Left ventricle myocardium inferior (tissue), 1 donor: ENCODE measurements around the gene VPS39. TPM values are rescaled to one million over a fixed set of nuclear protein-coding genes. Genes with fewer than 3 reads are reported as not detected.
A peak's percentile ranks its signal among the peaks of the same experiment; 100 is the strongest.

ENCODE experiments used
- DNase-seq: peaks from one replicate; pipeline ENCODE4 v3.0.0-alpha.2; 2020
- H3K27ac ChIP-seq: fragments of 200-600 bp; replicated peaks from 2 replicates; pipeline ENCODE4 v1.8.0; 2021
- H3K27me3 ChIP-seq: fragments of 200-600 bp; 2 replicates; pipeline ENCODE4 v1.8.0; 2021; ENCODE audit warnings: low read depth
- H3K36me3 ChIP-seq: fragments of 200-600 bp; 2 replicates; pipeline ENCODE4 v1.8.0; 2021
- H3K4me1 ChIP-seq: fragments of 200-600 bp; 2 replicates; pipeline ENCODE4 v1.8.0; 2021
- H3K4me3 ChIP-seq: fragments of 200-600 bp; 2 replicates; pipeline ENCODE4 v1.8.0; 2021; ENCODE audit warnings: mild to moderate bottlenecking, moderate library complexity
- H3K9me3 ChIP-seq: fragments of 200-600 bp; replicated peaks from 2 replicates; pipeline ENCODE4 v1.8.0; 2021
- intact Hi-C: fragments of 100-400 bp; cut with micrococcal nuclease; formaldehyde crosslinking; loops from one replicate; pipeline ENCODE4 v1.11.0; 2022
- long read RNA-seq: library from polyadenylated mRNA; unstranded; transcript quantifications from one replicate; pipeline ENCODE4 v2.0.0, GENCODE V29; 2021
- total RNA-seq: library from RNA; stranded (reverse); fragmentation: NEBNext Ultra II Directional; extraction: Animal tissue kit (Norgen Biotek cat#: 25700); gene quantifications from one replicate; pipeline ENCODE4 v1.2.1, GENCODE V29; 2021
- TF ChIP-seq, protein P1 (sequence below): fragments of 200-600 bp; IDR thresholded peaks from 2 replicates; pipeline ENCODE4 v1.8.0; 2021; ENCODE audit warnings: antibody characterized with exemption, mild to moderate bottlenecking, borderline replicate concordance
- donor health status: DM: no; HTN: yes; CAD: no; lungs with severe emphysema.

VPS39 gene, protein sequence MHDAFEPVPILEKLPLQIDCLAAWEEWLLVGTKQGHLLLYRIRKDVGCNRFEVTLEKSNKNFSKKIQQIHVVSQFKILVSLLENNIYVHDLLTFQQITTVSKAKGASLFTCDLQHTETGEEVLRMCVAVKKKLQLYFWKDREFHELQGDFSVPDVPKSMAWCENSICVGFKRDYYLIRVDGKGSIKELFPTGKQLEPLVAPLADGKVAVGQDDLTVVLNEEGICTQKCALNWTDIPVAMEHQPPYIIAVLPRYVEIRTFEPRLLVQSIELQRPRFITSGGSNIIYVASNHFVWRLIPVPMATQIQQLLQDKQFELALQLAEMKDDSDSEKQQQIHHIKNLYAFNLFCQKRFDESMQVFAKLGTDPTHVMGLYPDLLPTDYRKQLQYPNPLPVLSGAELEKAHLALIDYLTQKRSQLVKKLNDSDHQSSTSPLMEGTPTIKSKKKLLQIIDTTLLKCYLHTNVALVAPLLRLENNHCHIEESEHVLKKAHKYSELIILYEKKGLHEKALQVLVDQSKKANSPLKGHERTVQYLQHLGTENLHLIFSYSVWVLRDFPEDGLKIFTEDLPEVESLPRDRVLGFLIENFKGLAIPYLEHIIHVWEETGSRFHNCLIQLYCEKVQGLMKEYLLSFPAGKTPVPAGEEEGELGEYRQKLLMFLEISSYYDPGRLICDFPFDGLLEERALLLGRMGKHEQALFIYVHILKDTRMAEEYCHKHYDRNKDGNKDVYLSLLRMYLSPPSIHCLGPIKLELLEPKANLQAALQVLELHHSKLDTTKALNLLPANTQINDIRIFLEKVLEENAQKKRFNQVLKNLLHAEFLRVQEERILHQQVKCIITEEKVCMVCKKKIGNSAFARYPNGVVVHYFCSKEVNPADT
- 49.2 TPM for total RNA-seq
- long read RNA-seq, full-length matches to known transcripts: 134 of 173 reads
- long read RNA-seq, partial matches to known transcripts: 23 of 173 reads
- long read RNA-seq, other reads (novel, unspliced or antisense): 16 of 173 reads

DNA sequence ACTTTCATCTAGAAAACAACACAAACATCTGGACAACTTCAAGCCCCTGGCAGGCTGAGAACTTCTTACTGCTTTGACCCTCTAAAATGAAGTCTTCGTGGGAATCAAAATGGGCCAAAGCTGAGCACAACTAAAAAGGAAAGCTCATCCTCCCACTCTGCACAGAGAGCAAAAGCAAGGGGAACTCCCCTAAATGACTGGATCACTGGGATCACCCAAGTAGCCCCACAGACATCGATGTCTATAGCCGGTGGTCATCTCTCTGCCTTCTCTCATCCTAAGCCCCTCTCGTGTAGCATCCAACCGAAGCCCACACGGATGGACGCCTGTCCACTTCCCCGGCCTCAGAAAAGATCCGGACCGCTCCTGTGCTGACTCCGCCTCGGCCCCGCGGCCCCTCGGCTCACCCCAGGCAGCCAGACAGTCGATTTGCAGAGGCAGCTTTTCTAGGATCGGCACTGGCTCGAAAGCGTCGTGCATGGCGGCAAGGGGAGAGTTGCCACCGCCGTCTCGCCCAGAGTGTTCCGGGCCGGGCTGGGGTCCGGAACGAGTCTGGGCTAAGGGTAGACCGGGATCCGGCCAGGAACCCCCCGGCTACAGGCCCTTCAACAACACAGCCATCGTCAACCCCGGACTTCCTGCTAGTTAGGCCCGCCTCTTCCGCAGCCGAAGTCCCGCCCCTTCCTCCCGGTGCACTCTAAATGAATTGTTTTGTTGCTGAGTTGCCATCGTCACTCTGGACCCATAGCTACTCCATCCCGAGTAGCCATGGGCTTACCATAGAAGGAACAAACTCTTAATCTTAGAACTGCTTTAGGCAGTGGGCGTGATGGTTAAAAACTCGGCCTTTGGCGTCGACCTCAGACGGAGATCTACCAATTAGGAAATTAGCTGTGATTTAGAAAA is at the start of gene VPS39:
TSS of gene VPS39 (minus strand) at position 631 of the 906 bp plus-strand sequence. CDS start at position 480, 151 bp downstream.
- TF ChIP-seq, protein P1, sequence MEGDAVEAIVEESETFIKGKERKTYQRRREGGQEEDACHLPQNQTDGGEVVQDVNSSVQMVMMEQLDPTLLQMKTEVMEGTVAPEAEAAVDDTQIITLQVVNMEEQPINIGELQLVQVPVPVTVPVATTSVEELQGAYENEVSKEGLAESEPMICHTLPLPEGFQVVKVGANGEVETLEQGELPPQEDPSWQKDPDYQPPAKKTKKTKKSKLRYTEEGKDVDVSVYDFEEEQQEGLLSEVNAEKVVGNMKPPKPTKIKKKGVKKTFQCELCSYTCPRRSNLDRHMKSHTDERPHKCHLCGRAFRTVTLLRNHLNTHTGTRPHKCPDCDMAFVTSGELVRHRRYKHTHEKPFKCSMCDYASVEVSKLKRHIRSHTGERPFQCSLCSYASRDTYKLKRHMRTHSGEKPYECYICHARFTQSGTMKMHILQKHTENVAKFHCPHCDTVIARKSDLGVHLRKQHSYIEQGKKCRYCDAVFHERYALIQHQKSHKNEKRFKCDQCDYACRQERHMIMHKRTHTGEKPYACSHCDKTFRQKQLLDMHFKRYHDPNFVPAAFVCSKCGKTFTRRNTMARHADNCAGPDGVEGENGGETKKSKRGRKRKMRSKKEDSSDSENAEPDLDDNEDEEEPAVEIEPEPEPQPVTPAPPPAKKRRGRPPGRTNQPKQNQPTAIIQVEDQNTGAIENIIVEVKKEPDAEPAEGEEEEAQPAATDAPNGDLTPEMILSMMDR: no peak
- H3K27ac ChIP-seq: peak within 1 kb of the TSS; percentile 86
- H3K36me3 ChIP-seq: peaks cover 34% of the 10 kb centered on the region
- no peaks in the 10 kb centered on the region for H3K27me3 ChIP-seq
- H3K4me3 ChIP-seq: peak within 1 kb of the TSS; percentile 96
- H3K4me1 ChIP-seq: peaks cover 29% of the 10 kb centered on the region
- DNase-seq: peak; percentile 87
- no peaks in the 10 kb centered on the region for H3K9me3 ChIP-seq
- intact Hi-C loops: no loop called here

DNA sequence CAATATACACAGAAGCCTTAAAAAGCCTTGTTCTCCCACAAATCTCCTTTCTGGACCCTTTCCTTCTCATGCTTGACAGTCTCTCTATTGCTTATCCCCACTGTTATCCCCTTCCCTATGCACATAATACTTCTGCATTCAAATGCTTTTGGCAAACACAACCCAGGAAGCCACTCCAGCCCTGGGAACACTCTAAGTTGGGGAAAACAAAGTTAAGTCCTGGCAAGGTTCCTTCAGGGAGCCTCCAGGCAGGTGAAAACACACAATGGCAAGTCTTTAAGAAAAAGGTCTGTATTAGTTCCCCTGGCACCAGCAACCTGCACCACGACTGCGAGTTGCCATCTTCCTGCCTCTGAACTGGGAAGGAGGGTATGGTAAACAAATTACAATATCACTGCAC is 45.2 kb upstream of the VPS39 start:
- no peaks in the 10 kb centered on the region for H3K4me1 ChIP-seq
- peaks cover 58% of the 10 kb centered on the region for H3K36me3 ChIP-seq
- peaks cover 3% of the 10 kb centered on the region for H3K9me3 ChIP-seq
- no peak overlapping the region for H3K4me3 ChIP-seq
- no peak for DNase-seq
- H3K27ac ChIP-seq: no peak overlapping the region
- H3K27me3 ChIP-seq: no peaks in the 10 kb centered on the region
- TF ChIP-seq, protein P1: no peak
- intact Hi-C loops: no loop called here

DNA sequence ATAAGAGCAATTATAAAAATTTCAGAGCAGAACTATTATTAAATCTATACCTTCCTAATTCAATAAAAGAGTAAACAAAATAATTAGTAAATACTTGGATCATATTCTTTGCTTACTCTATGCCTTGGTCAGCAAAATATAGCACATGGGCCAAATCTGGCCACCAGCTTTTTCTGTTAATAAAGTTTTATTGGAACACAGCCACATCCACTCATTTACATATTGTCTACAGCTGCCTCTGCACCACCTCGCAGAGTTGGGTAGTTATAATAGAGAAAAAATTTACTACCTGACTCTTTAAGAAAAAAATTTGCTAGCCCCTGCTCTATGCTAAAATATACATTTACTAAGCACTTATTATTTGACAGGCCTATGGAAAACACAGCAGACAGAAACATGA is 32.7 kb upstream of the VPS39 start:
- intact Hi-C loops: no loop called here
- Histone ChIP-seq H3K36me3 (peaks cover 67% of the 10 kb centered on the region), H3K27me3 (no peaks in the 10 kb centered on the region), H3K27ac (no peak overlapping the region), H3K9me3 (no peaks in the 10 kb centered on the region), H3K4me3 (no peak overlapping the region), H3K4me1 (no peaks in the 10 kb centered on the region)
- DNase-seq: no peak
- TF ChIP-seq, protein P1: no peak

DNA sequence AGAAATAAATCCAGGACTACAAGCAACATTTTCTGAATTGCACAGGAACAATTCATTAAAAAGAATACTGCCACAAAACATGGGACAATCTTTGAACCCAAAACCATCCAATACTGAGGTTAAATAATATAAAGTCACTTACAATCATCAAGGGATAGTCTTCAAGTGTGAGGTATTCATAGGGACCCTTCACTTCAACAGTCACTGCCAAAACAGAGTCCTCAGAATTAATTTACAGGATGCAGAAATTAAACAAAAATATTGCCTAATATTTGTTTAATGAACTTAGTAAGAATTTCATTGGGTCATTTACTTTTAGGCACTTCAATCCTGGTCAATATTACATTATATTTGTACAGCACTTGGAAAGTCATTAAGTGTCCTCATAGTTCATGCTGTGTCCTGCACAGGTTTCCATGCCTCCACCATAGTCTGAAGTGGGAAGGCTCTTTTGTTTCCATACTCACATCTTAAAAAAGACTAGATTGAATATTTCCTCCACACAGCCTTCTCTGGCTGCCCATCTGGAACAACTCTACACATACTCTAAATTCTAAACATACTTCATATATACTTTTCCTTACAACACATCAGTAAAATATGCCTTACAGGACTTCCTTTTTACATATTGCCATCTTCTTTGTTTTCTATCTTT is 31.6 kb upstream of the VPS39 start:
- intact Hi-C loops: no loop called here
- TF ChIP-seq, protein P1: no peak
- Histone ChIP-seq H3K27ac (no peak overlapping the region), H3K4me3 (no peak overlapping the region), H3K4me1 (no peaks in the 10 kb centered on the region), H3K9me3 (no peaks in the 10 kb centered on the region), H3K36me3 (peaks cover 78% of the 10 kb centered on the region), H3K27me3 (no peaks in the 10 kb centered on the region)
- DNase-seq: no peak
